ENCODE measurements around the gene DGKI. TPM values are rescaled to one million over a fixed set of nuclear protein-coding genes. Genes with fewer than 3 reads are reported as not detected.

Gene DGKI
- total RNA-seq, 1 experiment from 2014 or later, result not detected

GRCh38 chr7:137704723-137705122 lies 142.1 kb downstream of the DGKI start:
- Histone ChIP-seq H3K27me3 (ENCODE audit: control insufficient read depth, insufficient read depth, low read length) (no peaks in the 10 kb centered on the region), H3K36me3 (ENCODE audit: control insufficient read depth, insufficient read depth, low read length) (no peaks in the 10 kb centered on the region), H3K27ac (ENCODE audit: low read length) (no peak overlapping the region), H3K4me1 (ENCODE audit: control insufficient read depth, insufficient read depth, low read length) (no peaks in the 10 kb centered on the region), H3K4me3 (ENCODE audit: low read depth in 2 of 2, low read length in 2 of 2) (no peak overlapping the region), H3K9me3 (ENCODE audit: control insufficient read depth, insufficient read depth, low read depth, low read length) (peaks cover 6% of the 10 kb centered on the region; the same call in 1 of the 2 replicates)
- in situ Hi-C loops (cut with HindIII; ENCODE audit: low pct_unique_long_range_greater_than_20kb, low sequenced_read_pairs) (no loop called here), intact Hi-C loops (cut with micrococcal nuclease; ENCODE audit: unreplicated experiment) (no loop called here)
- DNase-seq (ENCODE audit: low read depth, low spot score) (no peak), ATAC-seq (no peak)
- CTCF ChIA-PET, result no interaction called here
- POLR2A ChIA-PET, result no interaction called here
- no TSS peak for BruUV-seq (replicated peaks)
- TF ChIP-seq TCF7L2 (IDR thresholded peaks at IDR 0.05; ENCODE audit: low read depth, low read length) (no peak), POLR2AphosphoS5 (IDR thresholded peaks at IDR 0.05; ENCODE audit: low read depth, low read length) (no peak), CTCF (IDR thresholded peaks at IDR 0.05) (no peak), SIN3A (IDR thresholded peaks at IDR 0.05; ENCODE audit: borderline replicate concordance, insufficient read depth, low read depth, low read length) (no peak)
- TF ChIP-seq, protein P1, sequence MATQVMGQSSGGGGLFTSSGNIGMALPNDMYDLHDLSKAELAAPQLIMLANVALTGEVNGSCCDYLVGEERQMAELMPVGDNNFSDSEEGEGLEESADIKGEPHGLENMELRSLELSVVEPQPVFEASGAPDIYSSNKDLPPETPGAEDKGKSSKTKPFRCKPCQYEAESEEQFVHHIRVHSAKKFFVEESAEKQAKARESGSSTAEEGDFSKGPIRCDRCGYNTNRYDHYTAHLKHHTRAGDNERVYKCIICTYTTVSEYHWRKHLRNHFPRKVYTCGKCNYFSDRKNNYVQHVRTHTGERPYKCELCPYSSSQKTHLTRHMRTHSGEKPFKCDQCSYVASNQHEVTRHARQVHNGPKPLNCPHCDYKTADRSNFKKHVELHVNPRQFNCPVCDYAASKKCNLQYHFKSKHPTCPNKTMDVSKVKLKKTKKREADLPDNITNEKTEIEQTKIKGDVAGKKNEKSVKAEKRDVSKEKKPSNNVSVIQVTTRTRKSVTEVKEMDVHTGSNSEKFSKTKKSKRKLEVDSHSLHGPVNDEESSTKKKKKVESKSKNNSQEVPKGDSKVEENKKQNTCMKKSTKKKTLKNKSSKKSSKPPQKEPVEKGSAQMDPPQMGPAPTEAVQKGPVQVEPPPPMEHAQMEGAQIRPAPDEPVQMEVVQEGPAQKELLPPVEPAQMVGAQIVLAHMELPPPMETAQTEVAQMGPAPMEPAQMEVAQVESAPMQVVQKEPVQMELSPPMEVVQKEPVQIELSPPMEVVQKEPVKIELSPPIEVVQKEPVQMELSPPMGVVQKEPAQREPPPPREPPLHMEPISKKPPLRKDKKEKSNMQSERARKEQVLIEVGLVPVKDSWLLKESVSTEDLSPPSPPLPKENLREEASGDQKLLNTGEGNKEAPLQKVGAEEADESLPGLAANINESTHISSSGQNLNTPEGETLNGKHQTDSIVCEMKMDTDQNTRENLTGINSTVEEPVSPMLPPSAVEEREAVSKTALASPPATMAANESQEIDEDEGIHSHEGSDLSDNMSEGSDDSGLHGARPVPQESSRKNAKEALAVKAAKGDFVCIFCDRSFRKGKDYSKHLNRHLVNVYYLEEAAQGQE (IDR thresholded peaks at IDR 0.05; ENCODE audit: insufficient read depth in 1 of 2, low read depth in 2 of 2, low read length in 1 of 2), result no peak

GRCh38 chr7:137703291-137704010 lies 143.3 kb downstream of the DGKI start:
- DNase-seq (ENCODE audit: low read depth, low spot score), result no peak
- intact Hi-C loops (cut with micrococcal nuclease; ENCODE audit: unreplicated experiment), result no loop called here
- CTCF ChIA-PET, result no interaction called here

More at GRCh38 chr7:137703291-137704010, 143.3 kb downstream of the DGKI start:
- no peak overlapping the region for H3K4me3 ChIP-seq (ENCODE audit: low read depth in 2 of 2, low read length in 2 of 2)
- no peak for ATAC-seq
- peaks cover 6% of the 10 kb centered on the region; the same call in 1 of the 2 replicates for H3K9me3 ChIP-seq (ENCODE audit: control insufficient read depth, insufficient read depth, low read depth, low read length)
- POLR2A ChIA-PET, result no interaction called here
- in situ Hi-C loops (cut with HindIII; ENCODE audit: low pct_unique_long_range_greater_than_20kb, low sequenced_read_pairs), result no loop called here
- no peaks in the 10 kb centered on the region for H3K4me1 ChIP-seq (ENCODE audit: control insufficient read depth, insufficient read depth, low read length)
- no peaks in the 10 kb centered on the region for H3K27me3 ChIP-seq (ENCODE audit: control insufficient read depth, insufficient read depth, low read length)
- TF ChIP-seq POLR2AphosphoS5 (IDR thresholded peaks at IDR 0.05; ENCODE audit: low read depth, low read length) (no peak), TCF7L2 (IDR thresholded peaks at IDR 0.05; ENCODE audit: low read depth, low read length) (no peak), SIN3A (IDR thresholded peaks at IDR 0.05; ENCODE audit: borderline replicate concordance, insufficient read depth, low read depth, low read length) (no peak), CTCF (IDR thresholded peaks at IDR 0.05) (no peak)
- TF ChIP-seq, protein P1 (IDR thresholded peaks at IDR 0.05; ENCODE audit: insufficient read depth in 1 of 2, low read depth in 2 of 2, low read length in 1 of 2), result no peak
- no TSS peak for BruUV-seq (replicated peaks)
- H3K27ac ChIP-seq (ENCODE audit: low read length), result no peak overlapping the region
- H3K36me3 ChIP-seq (ENCODE audit: control insufficient read depth, insufficient read depth, low read length), result no peaks in the 10 kb centered on the region
